ENCODE measurements around the gene ARL13B.

- TF ChIP-seq ELK1 (IDR thresholded peaks at IDR 0.05; ENCODE audit: borderline replicate concordance, low read depth, low read length) (no peak), CTCF (conservative IDR thresholded peaks at IDR 0.05; ENCODE audit: low read depth, low read length) (no peak), MAZ (IDR thresholded peaks at IDR 0.05; ENCODE audit: borderline replicate concordance, low read depth, low read length) (no peak), POLR2A (IDR thresholded peaks at IDR 0.05; ENCODE audit: low read depth, low read length) (no peak), SMC3 (IDR thresholded peaks at IDR 0.05; ENCODE audit: low read depth, low read length) (no peak)
Measured at GRCh38 chr3:94019659-94020058, 39.7 kb downstream of the ARL13B start.

Data from IMR-90 (cell line).